ENCODE measurements around the gene KIF3A. TPM values are rescaled to one million over a fixed set of nuclear protein-coding genes. Genes with fewer than 3 reads are reported as not detected.

KIF3A gene
- total RNA-seq, 1 experiment from 2014 or later, result 12.7 TPM

DNA sequence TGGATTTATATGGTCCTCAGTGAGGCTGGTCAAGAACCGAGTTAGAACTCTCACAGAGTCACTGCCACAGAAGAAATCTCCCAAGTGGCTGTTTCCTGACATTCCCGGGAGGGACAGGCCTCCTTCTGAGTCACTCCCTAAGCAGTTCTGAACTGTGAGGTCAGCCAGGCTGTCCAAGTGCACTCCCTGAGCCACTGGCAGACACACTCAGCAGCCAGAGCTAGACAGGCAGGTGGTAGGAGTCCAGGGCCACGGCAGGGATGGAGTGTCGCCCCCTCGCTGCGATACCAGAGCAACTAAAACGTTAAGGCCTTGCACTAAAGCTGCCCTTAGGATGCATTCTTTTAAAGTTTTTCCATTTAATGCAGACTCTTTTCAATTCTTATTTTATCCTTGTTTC lies 60.2 kb downstream of the KIF3A start:
- Histone ChIP-seq H4K20me1 (ENCODE audit: insufficient read depth) (no peaks in the 10 kb centered on the region), H3K4me3 (replicated peaks in 1 of 2; ENCODE audit: low read depth in 1 of 2, low read length in 2 of 2) (no peak overlapping the region), H3K9ac (ENCODE audit: low read length) (no peak overlapping the region), H3K36me3 (ENCODE audit: control insufficient read depth in 1 of 2, insufficient read depth in 2 of 2, low read length in 2 of 2) (no peaks in the 10 kb centered on the region), H3K4me2 (ENCODE audit: low read length) (peak overlapping the region; percentile 49), H3K9me2 (ENCODE audit: insufficient read depth) (no peaks in the 10 kb centered on the region), H3K9me3 (ENCODE audit: control insufficient read depth in 1 of 2, insufficient read depth in 1 of 2, low read depth in 1 of 2, low read length in 2 of 2) (no peaks in the 10 kb centered on the region), H2AFZ (ENCODE audit: low read depth, low read length, poor library complexity, severe bottlenecking) (peak overlapping the region; percentile 65), H3K4me1 (ENCODE audit: control insufficient read depth in 1 of 2, insufficient read depth in 2 of 2, low read length in 2 of 2) (peaks cover 24 to 34% of the 10 kb centered on the region in 2 experiments), H3K27ac (ENCODE audit: low read depth, low read length) (no peak overlapping the region), H3K79me2 (ENCODE audit: insufficient read depth, low read length) (no peaks in the 10 kb centered on the region), H3K27me3 (ENCODE audit: insufficient read depth, low read length) (no peaks in the 10 kb centered on the region)
- RAD21 ChIA-PET (ENCODE audit: low non-redundant PET in 1 of 2, low total read pairs in 2 of 2, uncharacterized antibody in 2 of 2, unreplicated experiment in 2 of 2), result no interaction called here
- peak; percentile 48; the same call in 1 of the 2 replicates for TF ChIP-seq SP1 (IDR thresholded peaks at IDR 0.05; ENCODE audit: low read depth)
- TF ChIP-seq, protein P1, sequence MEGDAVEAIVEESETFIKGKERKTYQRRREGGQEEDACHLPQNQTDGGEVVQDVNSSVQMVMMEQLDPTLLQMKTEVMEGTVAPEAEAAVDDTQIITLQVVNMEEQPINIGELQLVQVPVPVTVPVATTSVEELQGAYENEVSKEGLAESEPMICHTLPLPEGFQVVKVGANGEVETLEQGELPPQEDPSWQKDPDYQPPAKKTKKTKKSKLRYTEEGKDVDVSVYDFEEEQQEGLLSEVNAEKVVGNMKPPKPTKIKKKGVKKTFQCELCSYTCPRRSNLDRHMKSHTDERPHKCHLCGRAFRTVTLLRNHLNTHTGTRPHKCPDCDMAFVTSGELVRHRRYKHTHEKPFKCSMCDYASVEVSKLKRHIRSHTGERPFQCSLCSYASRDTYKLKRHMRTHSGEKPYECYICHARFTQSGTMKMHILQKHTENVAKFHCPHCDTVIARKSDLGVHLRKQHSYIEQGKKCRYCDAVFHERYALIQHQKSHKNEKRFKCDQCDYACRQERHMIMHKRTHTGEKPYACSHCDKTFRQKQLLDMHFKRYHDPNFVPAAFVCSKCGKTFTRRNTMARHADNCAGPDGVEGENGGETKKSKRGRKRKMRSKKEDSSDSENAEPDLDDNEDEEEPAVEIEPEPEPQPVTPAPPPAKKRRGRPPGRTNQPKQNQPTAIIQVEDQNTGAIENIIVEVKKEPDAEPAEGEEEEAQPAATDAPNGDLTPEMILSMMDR (IDR thresholded peaks at IDR 0.05 in 2 of 3, conservative IDR thresholded peaks at IDR 0.05 in 1 of 3; ENCODE audit: borderline replicate concordance in 1 of 3, insufficient read depth in 1 of 3, low read depth in 2 of 3, low read length in 2 of 3), result peak; percentile 78 to 84 (median 82)
- no peak for TF ChIP-seq ELF1 (IDR thresholded peaks at IDR 0.05; ENCODE audit: borderline replicate concordance, low read depth)
- peak; percentile 75 for TF ChIP-seq CBX3 (IDR thresholded peaks at IDR 0.05; ENCODE audit: low read depth)
- TF ChIP-seq RAD21 (IDR thresholded peaks at IDR 0.05; ENCODE audit: low read depth), result peak; percentile 81
- TF ChIP-seq EGR1 (IDR thresholded peaks at IDR 0.05; ENCODE audit: low read depth), result no peak
- peak; percentile 56 for TF ChIP-seq FOSL1 (IDR thresholded peaks at IDR 0.05; ENCODE audit: low read depth)
- TF ChIP-seq TCF7L2 (IDR thresholded peaks at IDR 0.05; ENCODE audit: borderline replicate concordance, extremely low read depth, insufficient read depth, insufficient read length), result no peak
- peak; percentile 50; the same call in 1 of the 2 replicates for TF ChIP-seq JUND (IDR thresholded peaks at IDR 0.05)
- TF ChIP-seq, protein P2, sequence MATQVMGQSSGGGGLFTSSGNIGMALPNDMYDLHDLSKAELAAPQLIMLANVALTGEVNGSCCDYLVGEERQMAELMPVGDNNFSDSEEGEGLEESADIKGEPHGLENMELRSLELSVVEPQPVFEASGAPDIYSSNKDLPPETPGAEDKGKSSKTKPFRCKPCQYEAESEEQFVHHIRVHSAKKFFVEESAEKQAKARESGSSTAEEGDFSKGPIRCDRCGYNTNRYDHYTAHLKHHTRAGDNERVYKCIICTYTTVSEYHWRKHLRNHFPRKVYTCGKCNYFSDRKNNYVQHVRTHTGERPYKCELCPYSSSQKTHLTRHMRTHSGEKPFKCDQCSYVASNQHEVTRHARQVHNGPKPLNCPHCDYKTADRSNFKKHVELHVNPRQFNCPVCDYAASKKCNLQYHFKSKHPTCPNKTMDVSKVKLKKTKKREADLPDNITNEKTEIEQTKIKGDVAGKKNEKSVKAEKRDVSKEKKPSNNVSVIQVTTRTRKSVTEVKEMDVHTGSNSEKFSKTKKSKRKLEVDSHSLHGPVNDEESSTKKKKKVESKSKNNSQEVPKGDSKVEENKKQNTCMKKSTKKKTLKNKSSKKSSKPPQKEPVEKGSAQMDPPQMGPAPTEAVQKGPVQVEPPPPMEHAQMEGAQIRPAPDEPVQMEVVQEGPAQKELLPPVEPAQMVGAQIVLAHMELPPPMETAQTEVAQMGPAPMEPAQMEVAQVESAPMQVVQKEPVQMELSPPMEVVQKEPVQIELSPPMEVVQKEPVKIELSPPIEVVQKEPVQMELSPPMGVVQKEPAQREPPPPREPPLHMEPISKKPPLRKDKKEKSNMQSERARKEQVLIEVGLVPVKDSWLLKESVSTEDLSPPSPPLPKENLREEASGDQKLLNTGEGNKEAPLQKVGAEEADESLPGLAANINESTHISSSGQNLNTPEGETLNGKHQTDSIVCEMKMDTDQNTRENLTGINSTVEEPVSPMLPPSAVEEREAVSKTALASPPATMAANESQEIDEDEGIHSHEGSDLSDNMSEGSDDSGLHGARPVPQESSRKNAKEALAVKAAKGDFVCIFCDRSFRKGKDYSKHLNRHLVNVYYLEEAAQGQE (IDR thresholded peaks at IDR 0.05; ENCODE audit: low read depth), result no peak
- TF ChIP-seq, protein P3, sequence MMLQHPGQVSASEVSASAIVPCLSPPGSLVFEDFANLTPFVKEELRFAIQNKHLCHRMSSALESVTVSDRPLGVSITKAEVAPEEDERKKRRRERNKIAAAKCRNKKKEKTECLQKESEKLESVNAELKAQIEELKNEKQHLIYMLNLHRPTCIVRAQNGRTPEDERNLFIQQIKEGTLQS (IDR thresholded peaks at IDR 0.05), result no peak; the same call in 1 of the 2 replicates
- TF ChIP-seq, protein P4, sequence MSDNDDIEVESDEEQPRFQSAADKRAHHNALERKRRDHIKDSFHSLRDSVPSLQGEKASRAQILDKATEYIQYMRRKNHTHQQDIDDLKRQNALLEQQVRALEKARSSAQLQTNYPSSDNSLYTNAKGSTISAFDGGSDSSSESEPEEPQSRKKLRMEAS (IDR thresholded peaks at IDR 0.05), result peak; percentile 50; the same call in 1 of the 2 replicates
- no peak for TF ChIP-seq POLR2AphosphoS5 (IDR thresholded peaks at IDR 0.05; ENCODE audit: low read depth, low read length)
- peak; percentile 15 for TF ChIP-seq YY1 (IDR thresholded peaks at IDR 0.05; ENCODE audit: extremely low read depth, insufficient replicate concordance, low read depth, low read length)
- intact Hi-C loops (cut with micrococcal nuclease), result loop anchor here (1.0 to 10.0 kb wide), 3 partner anchors 143 to 290 kb away; no protein-coding TSS in a partner anchor
- CTCF ChIA-PET, result interaction anchor here (1.0 to 1.8 kb wide), 5 partner anchors 13 to 171 kb away, joined by 3 to 10 read pairs (median 3); no protein-coding TSS in a partner anchor
- POLR2A ChIA-PET, result interaction anchor here (1.3 kb wide), 1 partner anchor 17 kb away, joined by 3 read pairs; no protein-coding TSS in a partner anchor
- ATAC-seq (peak; percentile 98), DNase-seq (ENCODE audit: low read depth, low spot score) (peak; percentile 79)
- BruUV-seq (replicated peaks), result no TSS peak
